Measurements from ENCODE around the gene NUBPL.

The NUBPL gene

GRCh38 chr14:31564194-31564593 lies 3.0 kb downstream of the NUBPL start:
- ATAC-seq (no peak), DNase-seq (ENCODE audit: low spot score in 2 of 2) (no peak)
- H3K27ac Mint-ChIP-seq = no peak overlapping the region
- peaks cover 29% of the 10 kb centered on the region for H3K36me3 Mint-ChIP-seq
- peaks cover 21% of the 10 kb centered on the region for H3K4me1 Mint-ChIP-seq
- H3K4me3 Mint-ChIP-seq = no peak overlapping the region
- H3K9me3 Mint-ChIP-seq = peaks cover 5% of the 10 kb centered on the region

DNA sequence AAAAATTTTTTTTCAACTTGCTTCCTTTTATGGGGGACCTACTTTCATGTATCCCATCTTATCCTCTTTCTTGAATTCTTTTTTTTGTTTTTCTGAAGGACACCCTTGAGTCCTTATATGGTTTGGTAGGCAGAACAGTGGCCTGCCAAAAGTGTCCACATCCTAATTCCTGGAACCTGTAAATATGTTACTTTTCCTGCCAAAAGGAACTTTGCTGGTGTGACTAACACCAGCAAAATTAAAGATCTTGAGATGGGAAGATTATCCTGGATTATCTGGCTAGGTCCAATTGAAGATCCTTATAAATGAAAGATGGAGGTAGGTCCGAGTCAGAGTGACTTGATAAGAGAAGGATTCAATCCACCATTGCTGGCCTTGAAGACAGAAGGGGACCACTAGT lies 5.3 kb downstream of the NUBPL start:
- Mint-ChIP-seq H3K27ac (no peak overlapping the region), H3K4me3 (no peak overlapping the region), H3K36me3 (peaks cover 18% of the 10 kb centered on the region), H3K9me3 (no peaks in the 10 kb centered on the region), H3K4me1 (peaks cover 6% of the 10 kb centered on the region)
- no peak for ATAC-seq
- no peak for DNase-seq (ENCODE audit: low spot score in 2 of 2)

GRCh38 chr14:31567655-31568054 lies 6.5 kb downstream of the NUBPL start:
- Mint-ChIP-seq H3K36me3 (peaks cover 17% of the 10 kb centered on the region), H3K4me3 (no peak overlapping the region), H3K4me1 (no peaks in the 10 kb centered on the region), H3K9me3 (no peaks in the 10 kb centered on the region), H3K27ac (no peak overlapping the region)
- no peak for DNase-seq (ENCODE audit: low spot score in 2 of 2)
- ATAC-seq = no peak

DNA sequence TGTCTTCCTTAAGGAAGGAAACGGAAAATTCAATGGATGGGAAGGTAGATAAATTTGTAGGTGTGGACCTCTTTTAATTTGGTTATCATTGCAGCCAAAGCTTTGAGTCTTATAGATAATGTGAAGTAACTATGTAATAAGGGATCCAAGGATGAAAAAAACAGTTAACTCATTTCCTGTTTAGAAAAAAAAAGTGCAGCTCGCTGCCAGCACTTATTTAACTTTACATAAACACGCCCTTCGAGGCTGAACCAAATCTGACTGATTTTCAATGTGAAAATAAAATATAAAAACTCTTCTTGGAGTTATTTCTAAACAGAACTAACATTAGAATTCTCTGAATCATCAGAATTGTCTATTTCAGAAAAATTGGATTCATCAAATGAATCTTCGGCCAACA lies 7.0 kb downstream of the NUBPL start:
- no peak for DNase-seq (ENCODE audit: low spot score in 2 of 2)
- H3K27ac Mint-ChIP-seq = no peak overlapping the region
- no peak overlapping the region for H3K4me3 Mint-ChIP-seq
- peaks cover 17% of the 10 kb centered on the region for H3K36me3 Mint-ChIP-seq
- ATAC-seq = no peak
- H3K4me1 Mint-ChIP-seq = no peaks in the 10 kb centered on the region
- H3K9me3 Mint-ChIP-seq = no peaks in the 10 kb centered on the region

DNA sequence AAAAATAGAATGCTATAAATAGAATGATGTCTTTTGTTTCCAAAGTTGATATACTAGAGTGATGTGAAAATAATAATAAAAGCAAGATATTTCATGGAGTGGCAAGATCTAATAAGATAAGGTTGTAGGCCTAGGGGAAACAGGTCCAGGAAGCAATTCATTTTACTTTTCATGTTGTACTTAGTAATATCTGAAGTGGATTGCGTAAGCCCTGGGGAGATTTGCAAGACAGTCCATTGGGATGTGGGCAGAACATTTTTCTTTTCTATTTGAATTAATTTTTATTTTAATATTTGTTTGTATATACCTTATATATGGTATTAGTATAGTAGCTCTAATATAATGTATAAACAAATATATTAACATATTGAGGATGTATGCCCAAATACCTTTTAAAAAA lies 7.5 kb downstream of the NUBPL start:
- H3K4me1 Mint-ChIP-seq = no peaks in the 10 kb centered on the region
- no peak for DNase-seq (ENCODE audit: low spot score in 2 of 2)

GRCh38 chr14:31572955-31573354 lies 11.8 kb downstream of the NUBPL start:
- H3K9me3 Mint-ChIP-seq = no peaks in the 10 kb centered on the region
- DNase-seq (ENCODE audit: low spot score in 2 of 2) (no peak), ATAC-seq (no peak)
- H3K27ac Mint-ChIP-seq = no peak overlapping the region
- H3K4me3 Mint-ChIP-seq = no peak overlapping the region
- no peaks in the 10 kb centered on the region for H3K36me3 Mint-ChIP-seq
- no peaks in the 10 kb centered on the region for H3K4me1 Mint-ChIP-seq

More for the DNA sequence above, 7.5 kb downstream of the NUBPL start:
- no peak for ATAC-seq
- no peak overlapping the region for H3K4me3 Mint-ChIP-seq
- no peaks in the 10 kb centered on the region for H3K9me3 Mint-ChIP-seq
- peaks cover 17% of the 10 kb centered on the region for H3K36me3 Mint-ChIP-seq
- no peak overlapping the region for H3K27ac Mint-ChIP-seq

DNA sequence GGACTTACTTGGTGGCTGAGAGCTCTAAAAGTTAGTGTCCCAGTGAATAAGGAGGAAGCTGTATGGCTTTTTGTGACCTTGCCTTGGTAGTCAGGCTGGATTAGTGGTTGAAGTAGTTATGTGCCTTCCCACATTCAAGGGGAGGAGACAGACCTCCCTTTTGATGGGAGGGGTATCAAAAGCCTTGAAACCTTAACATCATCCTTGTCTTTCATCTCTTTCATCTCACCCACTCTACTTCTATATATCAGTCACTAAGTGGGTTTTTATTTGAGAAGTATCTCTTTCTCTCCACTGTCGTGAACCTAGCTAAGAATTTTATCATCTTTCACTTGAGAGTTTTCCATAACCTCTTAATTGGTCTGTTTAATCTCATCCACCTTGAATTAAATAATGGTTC lies 15.7 kb downstream of the NUBPL start:
- no peak for ATAC-seq
- no peak for DNase-seq (ENCODE audit: low spot score in 2 of 2)
- H3K4me3 Mint-ChIP-seq = no peak overlapping the region
- H3K27ac Mint-ChIP-seq = no peak overlapping the region
- no peaks in the 10 kb centered on the region for H3K9me3 Mint-ChIP-seq
- no peaks in the 10 kb centered on the region for H3K36me3 Mint-ChIP-seq
- no peaks in the 10 kb centered on the region for H3K4me1 Mint-ChIP-seq

GRCh38 chr14:31578266-31578665 lies 17.1 kb downstream of the NUBPL start:
- DNase-seq (ENCODE audit: low spot score in 2 of 2) = no peak
- no peaks in the 10 kb centered on the region for H3K36me3 Mint-ChIP-seq
- no peak for ATAC-seq
- no peaks in the 10 kb centered on the region for H3K9me3 Mint-ChIP-seq
- H3K4me3 Mint-ChIP-seq = no peak overlapping the region
- H3K27ac Mint-ChIP-seq = no peak overlapping the region
- H3K4me1 Mint-ChIP-seq = no peaks in the 10 kb centered on the region

DNA sequence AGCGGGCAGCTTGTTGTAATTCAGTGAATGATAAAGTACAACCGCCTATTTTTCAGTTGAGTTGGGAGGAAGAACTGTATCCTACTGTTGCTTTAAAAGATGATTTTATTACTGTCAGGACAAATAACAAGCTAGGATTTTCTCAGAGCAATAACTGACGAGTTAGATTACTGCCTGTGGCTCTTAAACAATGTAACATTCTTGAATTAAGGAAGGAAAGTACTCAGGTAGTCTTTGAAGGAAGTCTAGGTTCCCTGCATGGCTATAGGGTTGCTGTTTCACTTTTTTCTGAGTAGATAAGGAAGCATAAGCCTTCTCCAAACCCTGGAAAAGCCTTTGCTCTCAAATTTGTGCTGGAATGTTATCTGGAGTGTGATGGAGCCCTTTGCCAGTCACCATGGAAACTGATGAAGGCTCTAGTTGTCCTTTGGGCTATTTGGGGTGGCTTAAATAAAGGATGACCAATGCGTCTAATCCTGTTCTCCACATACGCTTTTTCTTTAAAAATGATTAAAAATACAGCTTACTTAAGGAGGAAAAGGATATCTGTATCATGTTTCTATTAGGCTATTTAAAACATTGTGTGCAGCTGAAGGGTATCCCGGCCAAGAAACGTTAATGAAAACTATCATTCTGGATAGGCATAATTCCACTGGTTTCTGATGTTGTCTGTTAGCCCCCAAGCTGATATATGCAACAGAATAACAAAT lies 17.7 kb downstream of the NUBPL start:
- Mint-ChIP-seq H3K4me1 (no peaks in the 10 kb centered on the region), H3K4me3 (no peak overlapping the region)

GRCh38 chr14:31580234-31580633 lies 19.0 kb downstream of the NUBPL start:
- no peaks in the 10 kb centered on the region for H3K9me3 Mint-ChIP-seq
- DNase-seq (ENCODE audit: low spot score in 2 of 2) (no peak), ATAC-seq (no peak)
- no peaks in the 10 kb centered on the region for H3K4me1 Mint-ChIP-seq
- no peak overlapping the region for H3K4me3 Mint-ChIP-seq
- H3K27ac Mint-ChIP-seq = peak overlapping the region; percentile 37
- no peaks in the 10 kb centered on the region for H3K36me3 Mint-ChIP-seq

More for the DNA sequence above, 17.7 kb downstream of the NUBPL start:
- no peak overlapping the region for H3K27ac Mint-ChIP-seq
- no peak for ATAC-seq
- DNase-seq (ENCODE audit: low spot score in 2 of 2) = no peak
- H3K9me3 Mint-ChIP-seq = no peaks in the 10 kb centered on the region
- no peaks in the 10 kb centered on the region for H3K36me3 Mint-ChIP-seq

DNA sequence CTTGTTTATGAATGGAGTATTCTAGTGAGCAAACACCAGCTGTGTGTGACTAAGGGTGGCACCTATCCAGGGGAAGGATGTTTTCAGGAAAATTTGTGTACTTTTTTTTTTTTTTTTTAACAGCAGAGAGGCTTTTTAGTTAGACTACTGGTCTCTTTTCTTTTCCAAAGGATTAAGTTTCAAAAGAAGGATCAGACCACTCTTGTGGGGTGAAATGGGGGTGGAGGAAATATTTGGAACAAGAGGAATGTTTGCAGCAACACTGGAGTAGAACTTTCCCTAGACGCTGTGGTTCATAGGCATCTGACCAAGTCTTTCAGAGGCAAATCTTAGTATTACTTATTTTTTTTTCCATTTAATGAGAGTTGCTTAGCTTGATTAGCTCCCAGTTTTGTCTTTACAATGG lies 21.1 kb downstream of the NUBPL start:
- ATAC-seq (no peak), DNase-seq (ENCODE audit: low spot score in 2 of 2) (no peak)
- no peak overlapping the region for H3K27ac Mint-ChIP-seq
- H3K36me3 Mint-ChIP-seq = no peaks in the 10 kb centered on the region
- no peaks in the 10 kb centered on the region for H3K4me1 Mint-ChIP-seq
- H3K9me3 Mint-ChIP-seq = no peaks in the 10 kb centered on the region
- H3K4me3 Mint-ChIP-seq = no peak overlapping the region

GRCh38 chr14:31582836-31583452 lies 21.7 kb downstream of the NUBPL start:
- Mint-ChIP-seq H3K36me3 (no peaks in the 10 kb centered on the region), H3K4me1 (no peaks in the 10 kb centered on the region), H3K27ac (no peak overlapping the region), H3K9me3 (no peaks in the 10 kb centered on the region), H3K4me3 (no peak overlapping the region)
- DNase-seq (ENCODE audit: low spot score in 2 of 2) (no peak), ATAC-seq (no peak)

- no peak overlapping the region for H3K27ac Mint-ChIP-seq
Observed at GRCh38 chr14:31590206-31590605, 29.0 kb downstream of the NUBPL start.

DNA sequence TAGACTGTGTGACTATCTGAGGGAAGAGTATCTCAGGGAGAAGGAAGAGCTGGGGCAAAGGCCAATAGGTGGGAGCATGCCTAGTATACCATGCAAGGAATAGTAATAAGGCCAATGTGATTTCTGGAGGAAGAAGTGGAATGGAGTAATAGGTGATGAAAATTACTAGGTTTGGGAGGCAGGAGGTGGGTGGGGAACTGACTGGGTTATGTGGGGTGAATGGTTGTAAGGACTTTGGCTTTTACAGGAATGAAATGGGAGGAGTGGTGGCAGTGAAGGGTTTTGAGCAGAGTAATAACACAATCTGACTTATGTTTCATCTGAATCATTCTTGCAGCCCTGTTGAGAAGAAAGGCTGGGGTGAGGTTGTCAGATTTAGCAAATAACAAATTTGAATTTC lies 30.9 kb downstream of the NUBPL start:
- no peaks in the 10 kb centered on the region for H3K4me1 Mint-ChIP-seq
- H3K4me3 Mint-ChIP-seq = no peak overlapping the region
- no peak overlapping the region for H3K27ac Mint-ChIP-seq
- H3K36me3 Mint-ChIP-seq = no peaks in the 10 kb centered on the region
- ATAC-seq = no peak
- no peak for DNase-seq (ENCODE audit: low spot score in 2 of 2)
- no peaks in the 10 kb centered on the region for H3K9me3 Mint-ChIP-seq

More at GRCh38 chr14:31590206-31590605, 29.0 kb downstream of the NUBPL start:
- Mint-ChIP-seq H3K36me3 (no peaks in the 10 kb centered on the region), H3K4me3 (no peak overlapping the region), H3K9me3 (no peaks in the 10 kb centered on the region), H3K4me1 (no peaks in the 10 kb centered on the region)
- ATAC-seq (no peak), DNase-seq (ENCODE audit: low spot score in 2 of 2) (no peak)

DNA sequence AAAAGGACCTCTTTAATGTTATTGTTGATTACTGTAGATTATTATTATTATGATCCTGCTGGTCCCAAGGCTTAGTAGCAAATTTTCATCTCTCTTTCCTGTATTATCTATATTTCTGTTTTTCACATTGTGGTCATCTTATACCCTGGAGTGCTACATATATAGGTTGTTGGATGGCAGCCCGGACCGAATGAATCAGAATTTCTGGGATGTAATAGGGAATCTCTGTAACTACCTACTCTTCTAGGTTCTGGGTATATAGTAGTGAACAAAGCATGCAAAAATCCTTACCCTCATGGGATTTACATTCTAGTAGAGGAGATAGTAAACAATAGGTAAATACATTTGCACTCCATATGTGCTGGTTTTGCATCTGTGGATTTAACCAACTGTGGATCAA lies 31.4 kb downstream of the NUBPL start:
- DNase-seq (ENCODE audit: low spot score in 2 of 2) = no peak
- Mint-ChIP-seq H3K36me3 (no peaks in the 10 kb centered on the region), H3K27ac (no peak overlapping the region), H3K4me3 (no peak overlapping the region), H3K4me1 (no peaks in the 10 kb centered on the region), H3K9me3 (no peaks in the 10 kb centered on the region)
- ATAC-seq = no peak

DNA sequence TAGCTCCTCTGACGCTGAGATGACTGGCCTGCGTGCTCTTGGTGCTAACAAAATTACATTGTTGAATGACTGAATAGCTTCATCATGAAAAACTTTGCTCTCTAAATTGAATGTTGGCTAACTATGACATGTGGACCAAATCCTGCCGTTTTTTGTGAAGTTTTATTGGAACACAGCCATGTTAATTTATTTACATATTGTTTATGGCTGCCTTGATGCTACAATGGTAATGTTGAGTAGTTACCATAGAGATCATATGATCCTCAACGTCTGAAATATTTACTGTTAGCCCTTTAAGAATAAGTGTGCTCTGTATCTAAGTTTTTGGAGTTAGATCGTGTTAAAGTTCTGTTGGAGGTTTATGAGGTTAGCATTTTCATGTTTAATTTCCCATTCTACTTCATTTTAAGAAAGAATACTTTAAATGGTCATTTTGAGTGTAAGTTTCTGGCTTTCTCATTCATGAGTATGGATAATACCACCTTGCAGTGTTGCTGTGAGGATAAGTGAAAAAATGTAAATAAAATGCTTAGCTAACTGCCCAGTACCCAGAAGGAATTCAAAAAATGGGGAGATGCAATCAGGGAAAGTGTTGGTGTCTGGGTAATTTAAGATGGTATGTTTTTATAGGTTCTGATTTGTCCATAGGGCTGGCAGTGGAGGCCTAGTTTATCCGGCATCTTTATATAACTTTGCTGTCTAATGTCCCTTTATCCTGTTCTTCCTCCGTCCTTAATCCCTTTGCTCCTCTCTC lies 35.3 kb downstream of the NUBPL start:
- no peak overlapping the region for H3K4me3 Mint-ChIP-seq
- H3K36me3 Mint-ChIP-seq = peaks cover 6% of the 10 kb centered on the region
- DNase-seq (ENCODE audit: low spot score in 2 of 2) = no peak
- H3K4me1 Mint-ChIP-seq = no peaks in the 10 kb centered on the region
- no peak overlapping the region for H3K27ac Mint-ChIP-seq
- H3K9me3 Mint-ChIP-seq = no peaks in the 10 kb centered on the region
- ATAC-seq = no peak
